Left renal pelvis (tissue), 4 donors: Measurements from ENCODE around the gene PPP2R2B. TPM values are rescaled to one million over a fixed set of nuclear protein-coding genes. Genes with fewer than 3 reads are reported as not detected.
"Not testable (repeated sequence)": the region's sequence is repeated elsewhere in the genome, so short reads cannot be mapped to it uniquely, and the experiment has no call there.

Experiments used
- DNase-seq, 4 donors: peaks; one replicate each; pipeline ENCODE4 v3.0.0-alpha.2; 2013; ENCODE audit warnings: low read depth in 4 of 4, low spot score in 3 of 4
- polyA plus RNA-seq, 4 donors: library from polyadenylated mRNA; unstranded; fragments of 120-200 nt; gene quantifications; one replicate each; pipeline ENCODE4 v1.2.1, GENCODE V29; 2013; ENCODE audit not compliant: insufficient read length in 4 of 4

Gene PPP2R2B
- polyA plus RNA-seq, 4 donors: 9.7 to 17.0 (median 14.4) TPM

- no peak for DNase-seq
These were observed 310.4 kb downstream of the PPP2R2B start for GRCh38 chr5:146568161-146568560.

GRCh38 chr5:146565764-146566367 lies 312.7 kb downstream of the PPP2R2B start:
- peak in 3 of 4 donors; percentile 5 to 22 (median 7) for DNase-seq

GRCh38 chr5:146564007-146564762 lies 314.4 kb downstream of the PPP2R2B start:
- DNase-seq: no peak

- no peak for DNase-seq
These were observed 316.1 kb downstream of the PPP2R2B start for GRCh38 chr5:146562461-146562860.

GRCh38 chr5:146561711-146562110 lies 316.8 kb downstream of the PPP2R2B start:
- DNase-seq: no peak

- DNase-seq: no peak
These were observed 318.2 kb downstream of the PPP2R2B start for GRCh38 chr5:146560205-146560812.

GRCh38 chr5:146556884-146557283 lies 321.7 kb downstream of the PPP2R2B start:
- not testable (repeated sequence) for DNase-seq

- DNase-seq: no peak
These were observed 325.1 kb downstream of the PPP2R2B start for GRCh38 chr5:146553446-146553845.

- DNase-seq: no peak
These were observed 328.9 kb downstream of the PPP2R2B start for GRCh38 chr5:146549615-146550014.

- DNase-seq: no peak
These were observed 329.6 kb downstream of the PPP2R2B start for GRCh38 chr5:146548781-146549449.

GRCh38 chr5:146544232-146544631 lies 334.3 kb downstream of the PPP2R2B start:
- no peak for DNase-seq

GRCh38 chr5:146541958-146542849 lies 336.4 kb downstream of the PPP2R2B start:
- DNase-seq: peak; percentile 8 to 29 (median 22)

GRCh38 chr5:146540414-146540813 lies 338.1 kb downstream of the PPP2R2B start:
- DNase-seq: no peak

GRCh38 chr5:146539973-146540372 lies 338.6 kb downstream of the PPP2R2B start:
- no peak for DNase-seq

GRCh38 chr5:146538432-146538831 lies 340.1 kb downstream of the PPP2R2B start:
- DNase-seq: no peak

- DNase-seq: no peak
These were observed 344.7 kb downstream of the PPP2R2B start for GRCh38 chr5:146533882-146534281.

GRCh38 chr5:146533260-146533857 lies 345.2 kb downstream of the PPP2R2B start:
- peak; percentile 16 to 46 (median 36) for DNase-seq
